ELF-1 (cell line): ENCODE results near the gene TBC1D8.
"Not testable (repeated sequence)": the region's sequence is repeated elsewhere in the genome, so short reads cannot be mapped to it uniquely, and the experiment has no call there.

Source experiments
- DNase-seq: peaks from one replicate; pipeline ENCODE4 v3.0.0-alpha.2; 2016; ENCODE audit warnings: low read depth, low spot score

TBC1D8 gene

GRCh38 chr2:101064505-101064867, 86.7 kb downstream of the TBC1D8 start:
- DNase-seq, result no peak

GRCh38 chr2:101064125-101064502, 87.1 kb downstream of the TBC1D8 start:
- no peak for DNase-seq

- no peak for DNase-seq
Measured at GRCh38 chr2:101063352-101064124, 87.6 kb downstream of the TBC1D8 start.

GRCh38 chr2:101058386-101058785, 92.8 kb downstream of the TBC1D8 start:
- DNase-seq, result no peak

GRCh38 chr2:101057051-101057933, 93.9 kb downstream of the TBC1D8 start:
- DNase-seq, result no peak

GRCh38 chr2:101053117-101053516, 98.1 kb downstream of the TBC1D8 start:
- no peak for DNase-seq

- DNase-seq, result no peak
Measured at GRCh38 chr2:101052147-101052546, 99.0 kb downstream of the TBC1D8 start.

GRCh38 chr2:101050886-101051285, 100.3 kb downstream of the TBC1D8 start:
- DNase-seq, result not testable (repeated sequence)

GRCh38 chr2:101048756-101049155, 102.4 kb downstream of the TBC1D8 start:
- DNase-seq, result no peak

- no peak for DNase-seq
Measured at GRCh38 chr2:101047774-101048173, 103.4 kb downstream of the TBC1D8 start.

GRCh38 chr2:101047075-101047766, 104.0 kb downstream of the TBC1D8 start:
- no peak for DNase-seq

- DNase-seq, result no peak
Measured at GRCh38 chr2:101045330-101045729, 105.9 kb downstream of the TBC1D8 start.

- no peak for DNase-seq
Measured at GRCh38 chr2:101041413-101041812, 109.8 kb downstream of the TBC1D8 start.

- DNase-seq, result no peak
Measured at GRCh38 chr2:101040761-101041160, 110.4 kb downstream of the TBC1D8 start.

- no peak for DNase-seq
Measured at GRCh38 chr2:101040072-101040471, 111.1 kb downstream of the TBC1D8 start.

GRCh38 chr2:101038455-101039255, 112.5 kb downstream of the TBC1D8 start:
- peak; percentile 65 for DNase-seq

GRCh38 chr2:101037161-101037755, 113.9 kb downstream of the TBC1D8 start:
- DNase-seq, result no peak

GRCh38 chr2:101036562-101036961, 114.6 kb downstream of the TBC1D8 start:
- DNase-seq, result no peak

- no peak for DNase-seq
Measured at GRCh38 chr2:101032084-101032776, 119.0 kb downstream of the TBC1D8 start.

- DNase-seq, result no peak
Measured at GRCh38 chr2:101030866-101031554, 120.2 kb downstream of the TBC1D8 start.
